ENCODE measurements around the gene BTBD10. TPM values are rescaled to one million over a fixed set of nuclear protein-coding genes. Genes with fewer than 3 reads are reported as not detected.

Gene BTBD10
- total and polyA plus RNA-seq, 12 donors: 9.3 to 39.8 (median 21.9) TPM

DNA sequence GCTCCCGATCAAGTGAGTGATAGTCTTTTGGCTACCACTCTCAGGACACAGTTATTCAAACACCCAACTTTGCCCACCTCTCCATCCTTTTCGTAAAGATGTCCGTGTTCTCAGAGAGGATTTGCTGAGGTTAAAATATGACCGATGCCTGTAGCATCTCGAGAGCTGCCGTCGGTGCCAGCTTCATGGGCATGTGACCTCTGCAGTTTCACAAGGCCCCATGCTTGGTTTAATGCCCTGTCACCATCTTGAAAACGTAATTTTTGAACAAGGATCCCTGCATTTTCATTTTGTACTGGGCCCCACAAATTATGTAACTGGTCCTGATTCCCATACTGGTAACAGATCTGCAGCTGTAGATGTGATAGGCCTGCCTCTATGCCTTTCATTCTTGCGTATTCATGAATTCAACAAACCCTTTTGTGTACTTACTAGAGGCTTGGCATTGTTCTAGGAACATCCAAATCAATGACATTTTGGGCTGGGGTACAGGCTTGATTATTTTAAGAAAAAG lies 100.4 kb downstream of the BTBD10 start:
- intact Hi-C loops (cut with DNase I): no loop called here
- H3K4me3 ChIP-seq: no peak overlapping the region
- TF ChIP-seq, protein P1, sequence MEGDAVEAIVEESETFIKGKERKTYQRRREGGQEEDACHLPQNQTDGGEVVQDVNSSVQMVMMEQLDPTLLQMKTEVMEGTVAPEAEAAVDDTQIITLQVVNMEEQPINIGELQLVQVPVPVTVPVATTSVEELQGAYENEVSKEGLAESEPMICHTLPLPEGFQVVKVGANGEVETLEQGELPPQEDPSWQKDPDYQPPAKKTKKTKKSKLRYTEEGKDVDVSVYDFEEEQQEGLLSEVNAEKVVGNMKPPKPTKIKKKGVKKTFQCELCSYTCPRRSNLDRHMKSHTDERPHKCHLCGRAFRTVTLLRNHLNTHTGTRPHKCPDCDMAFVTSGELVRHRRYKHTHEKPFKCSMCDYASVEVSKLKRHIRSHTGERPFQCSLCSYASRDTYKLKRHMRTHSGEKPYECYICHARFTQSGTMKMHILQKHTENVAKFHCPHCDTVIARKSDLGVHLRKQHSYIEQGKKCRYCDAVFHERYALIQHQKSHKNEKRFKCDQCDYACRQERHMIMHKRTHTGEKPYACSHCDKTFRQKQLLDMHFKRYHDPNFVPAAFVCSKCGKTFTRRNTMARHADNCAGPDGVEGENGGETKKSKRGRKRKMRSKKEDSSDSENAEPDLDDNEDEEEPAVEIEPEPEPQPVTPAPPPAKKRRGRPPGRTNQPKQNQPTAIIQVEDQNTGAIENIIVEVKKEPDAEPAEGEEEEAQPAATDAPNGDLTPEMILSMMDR (IDR thresholded peaks at IDR 0.05): no peak
- TF ChIP-seq POLR2A (IDR thresholded peaks at IDR 0.05): no peak
- H3K36me3 ChIP-seq (replicated peaks in 1 of 2): peaks cover 0 to 74% of the 10 kb centered on the region in 2 donors
- no peaks in the 10 kb centered on the region for H3K9me3 ChIP-seq (replicated peaks in 1 of 3)
- H3K27ac ChIP-seq: no peak overlapping the region
- no peaks in the 10 kb centered on the region for H3K4me1 ChIP-seq (replicated peaks in 1 of 2)
- WGBS, 4 donors: 94 to 97% (median 96%) methylated on average over 9 of the region's 9 CpGs
- DNase-seq: no peak
- H3K27me3 ChIP-seq: no peaks in the 10 kb centered on the region

DNA sequence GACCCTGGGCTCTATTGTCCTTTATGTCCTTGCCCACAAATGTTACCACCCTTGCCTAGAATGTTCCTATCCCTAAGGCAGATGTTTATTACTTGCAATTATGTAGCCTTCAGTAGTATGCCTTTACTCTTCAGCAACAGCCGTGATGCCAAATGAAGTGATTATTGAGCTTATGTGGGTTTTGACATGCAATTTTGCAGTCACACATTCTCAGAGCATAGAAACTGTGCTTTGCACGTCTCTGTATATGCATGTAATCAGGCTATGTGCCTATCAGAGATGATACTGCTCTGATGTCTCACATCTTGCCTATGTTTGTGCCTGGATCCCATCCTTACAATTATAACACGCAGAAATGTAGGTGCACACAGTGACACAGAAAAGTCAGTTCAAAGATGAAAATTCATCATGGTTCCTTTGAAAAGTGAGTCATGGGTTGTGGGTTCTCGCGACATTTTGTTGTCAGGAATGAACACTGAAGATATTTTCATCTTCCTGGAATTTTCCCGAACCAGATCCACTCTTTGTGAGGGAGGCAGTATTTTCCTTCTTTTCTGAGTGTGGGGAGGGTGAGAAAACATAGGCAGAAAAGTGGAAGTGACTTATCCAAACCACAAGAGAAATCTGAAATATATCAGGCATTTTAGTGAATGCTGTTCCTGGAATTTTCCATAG lies 104.3 kb downstream of the BTBD10 start:
- Histone ChIP-seq H3K27me3 (no peaks in the 10 kb centered on the region), H3K9me3 (replicated peaks in 1 of 3) (no peaks in the 10 kb centered on the region), H3K4me1 (replicated peaks in 1 of 2) (no peaks in the 10 kb centered on the region), H3K4me3 (no peak overlapping the region), H3K27ac (no peak overlapping the region), H3K36me3 (replicated peaks in 1 of 2) (peaks cover 0 to 70% of the 10 kb centered on the region in 2 donors)
- TF ChIP-seq POLR2A (IDR thresholded peaks at IDR 0.05): no peak
- no peak for DNase-seq
- WGBS, 4 donors: 90 to 96% (median 93%) methylated on average over 6 of the region's 6 CpGs
- intact Hi-C loops (cut with DNase I): loop anchor here in 1 of 2 donors (10.0 kb wide), 1 partner anchor 106 kb away; the partner anchor contains the start of gene BTBD10

DNA sequence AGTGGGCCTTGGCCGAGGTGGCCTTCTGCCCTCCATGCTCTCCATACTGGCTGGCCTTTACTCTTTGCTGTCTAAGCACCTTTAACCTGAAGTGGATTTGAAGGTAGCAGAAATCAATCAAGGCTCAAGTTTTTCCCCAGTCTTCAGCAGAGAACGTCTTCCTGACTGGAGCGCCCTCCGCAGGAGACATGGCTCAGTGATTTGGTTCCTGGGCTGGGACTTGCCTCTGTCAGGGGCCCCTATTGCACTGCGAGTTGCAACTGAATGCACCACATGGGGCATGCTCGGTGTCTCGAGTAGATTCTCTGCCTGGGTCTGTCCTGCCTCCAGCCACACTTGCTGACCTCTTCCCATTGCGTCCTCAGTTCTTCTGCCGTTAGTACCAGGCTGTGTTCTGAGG lies 105.8 kb downstream of the BTBD10 start:
- TF ChIP-seq, protein P1 (IDR thresholded peaks at IDR 0.05): no peak
- TF ChIP-seq POLR2A (IDR thresholded peaks at IDR 0.05): no peak
- Histone ChIP-seq H3K27ac (no peak overlapping the region), H3K4me1 (replicated peaks in 1 of 2) (no peaks in the 10 kb centered on the region), H3K4me3 (no peak overlapping the region), H3K27me3 (no peaks in the 10 kb centered on the region), H3K9me3 (replicated peaks in 1 of 3) (no peaks in the 10 kb centered on the region), H3K36me3 (replicated peaks in 1 of 2) (peaks cover 0 to 63% of the 10 kb centered on the region in 2 donors)
- DNase-seq: no peak
- intact Hi-C loops (cut with DNase I): loop anchor here in 1 of 2 donors (10.0 kb wide), 1 partner anchor 108 kb away; the partner anchor contains the start of gene BTBD10
- whole genome bisulfite sequencing, 4 donors: 83 to 90% (median 87%) methylated on average over 7 to 9 of the region's 9 CpGs

DNA sequence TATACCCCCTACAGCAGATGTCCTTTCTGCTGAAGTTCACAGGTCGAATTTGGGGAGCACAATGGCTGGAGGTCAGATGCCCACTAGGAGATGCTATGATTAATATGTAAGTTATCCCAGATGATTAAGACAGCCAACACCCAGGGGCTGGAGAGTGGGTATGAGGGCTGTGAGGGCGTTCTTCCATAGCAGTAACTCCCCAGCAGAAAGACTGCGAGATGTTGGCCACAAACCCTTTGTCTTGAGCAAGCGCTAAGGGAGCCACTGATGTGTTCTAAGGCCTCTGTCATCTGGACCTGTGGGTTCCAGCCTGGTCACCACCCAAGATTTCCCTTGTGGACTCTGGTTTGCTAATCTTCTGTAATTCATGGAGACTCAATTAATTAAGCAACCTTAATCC lies 107.8 kb downstream of the BTBD10 start:
- no peaks in the 10 kb centered on the region for H3K4me1 ChIP-seq (replicated peaks in 1 of 2)
- WGBS, 4 donors: 79 to 96% (median 91%) methylated on average over 4 of the region's 4 CpGs
- H3K36me3 ChIP-seq (replicated peaks in 1 of 2): peaks cover 0 to 51% of the 10 kb centered on the region in 2 donors

More for the DNA sequence above, 107.8 kb downstream of the BTBD10 start:
- no peak for DNase-seq
- no peak for TF ChIP-seq POLR2A (IDR thresholded peaks at IDR 0.05)
- TF ChIP-seq, protein P1 (IDR thresholded peaks at IDR 0.05): no peak
- Histone ChIP-seq H3K9me3 (replicated peaks in 1 of 3) (no peaks in the 10 kb centered on the region), H3K27ac (no peak overlapping the region), H3K27me3 (no peaks in the 10 kb centered on the region), H3K4me3 (no peak overlapping the region)
- intact Hi-C loops (cut with DNase I): loop anchor here in 1 of 2 donors (10.0 kb wide), 1 partner anchor 110 kb away; the partner anchor contains the start of gene BTBD10

Measured in adrenal gland (tissue), 12 donors.